Panc1 (cell line): ENCODE data around the gene ZCRB1. TPM values are rescaled to one million over a fixed set of nuclear protein-coding genes. Genes with fewer than 3 reads are reported as not detected.

Source experiments
- ATAC-seq: fragments of 200-7000 bp; cut with Tn5 transposase; 2 replicates; pipeline ENCODE4 v1.9.1; 2020; ENCODE audit warnings: mild to moderate bottlenecking, moderate library complexity
- BruUV-seq: library from RNA; stranded (reverse); fragments of 400-500 nt; replicated peaks from 2 replicates; lab custom pipeline; 2021; lab: Mats Ljungman, UMichigan
- CTCF ChIA-PET: fragments of 300-600 bp; sonication (Branson Sonifier 250); formaldehyde crosslinking; loops from one replicate; lab custom pipeline; 2022; ENCODE audit warnings: antibody characterized with exemption; lab: Charles Lee
- POLR2A ChIA-PET: fragments of 300-600 bp; sonication (Branson Sonifier 250); formaldehyde crosslinking; loops from one replicate; lab custom pipeline; 2022; ENCODE audit warnings: antibody characterized with exemption; lab: Charles Lee
- DNase-seq: peaks from one replicate; pipeline ENCODE4 v3.0.0-alpha.2; 2010; ENCODE audit warnings: low read depth, low spot score
- H3K27ac ChIP-seq: 2 replicates; pipeline ENCODE4 v1.5.1; 2011; ENCODE audit warnings: mild to moderate bottlenecking, low read length, inconsistent platforms
- H3K27me3 ChIP-seq: fragments of 200-500 bp; sonication (Bioruptor generic); 2 replicates; pipeline ENCODE4 v1.6.0; 2014; ENCODE audit warnings: low read length, inconsistent platforms; ENCODE audit not compliant: control insufficient read depth, insufficient read depth
- H3K36me3 ChIP-seq: fragments of 200-500 bp; sonication (Bioruptor generic); 2 replicates; pipeline ENCODE4 v1.5.1; 2014; ENCODE audit warnings: inconsistent platforms, mild to moderate bottlenecking, low read length, moderate library complexity; ENCODE audit not compliant: control insufficient read depth, insufficient read depth
- H3K4me1 ChIP-seq: 2 replicates; pipeline ENCODE4 v1.5.1; 2011; ENCODE audit warnings: inconsistent platforms, mild to moderate bottlenecking, low read length, moderate library complexity; ENCODE audit not compliant: control insufficient read depth, insufficient read depth
- H3K4me3 ChIP-seq, 2 experiments: 2 replicates each; pipeline ENCODE4 v1.5.1; 2011 to 2012; ENCODE audit warnings: low read depth in 2 of 2, low read length in 2 of 2, mild to moderate bottlenecking in 2 of 2, inconsistent platforms in 1 of 2, moderate library complexity in 1 of 2
- H3K9me3 ChIP-seq: fragments of 200-500 bp; sonication (Bioruptor generic); 2 replicates; pipeline ENCODE4 v1.5.1; 2014; ENCODE audit warnings: low read depth, mild to moderate bottlenecking, inconsistent platforms, low read length, moderate library complexity; ENCODE audit not compliant: control insufficient read depth, insufficient read depth
- POLR2AphosphoS5 ChIP-seq: IDR thresholded peaks from 2 replicates; pipeline ENCODE4 v1.6.1; 2012; ENCODE audit warnings: mild to moderate bottlenecking, low read depth, low read length, moderate library complexity
- REST ChIP-seq, 2 experiments: IDR thresholded peaks; 2 replicates each; pipeline ENCODE4 v1.6.1; 2011 to 2012; ENCODE audit warnings: low read depth in 2 of 2, control low read depth in 1 of 2, low read length in 1 of 2, mild to moderate bottlenecking in 1 of 2, moderate library complexity in 1 of 2; ENCODE audit not compliant: insufficient read depth in 1 of 2
- SIN3A ChIP-seq: IDR thresholded peaks from 2 replicates; pipeline ENCODE4 v1.6.1; 2012; ENCODE audit warnings: low read depth, mild to moderate bottlenecking, low read length, moderate library complexity, borderline replicate concordance; ENCODE audit not compliant: insufficient read depth
- TCF7L2 ChIP-seq: IDR thresholded peaks from 2 replicates; pipeline ENCODE4 v1.6.1; 2011; ENCODE audit warnings: mild to moderate bottlenecking, low read depth, low read length, inconsistent platforms
- in situ Hi-C: cut with HindIII; loops from 2 replicates; pipeline ENCODE4 v1.10.0; 2016; ENCODE audit warnings: low sequenced_read_pairs, low pct_unique_long_range_greater_than_20kb
- intact Hi-C: fragments of 100-400 bp; cut with micrococcal nuclease; formaldehyde crosslinking; loops from one replicate; pipeline ENCODE4 v1.10.0; 2022; ENCODE audit not compliant: unreplicated experiment
- total RNA-seq: library from RNA; stranded (reverse); gene quantifications from one replicate; pipeline ENCODE4 v1.2.1, GENCODE V29; 2021; ENCODE audit not compliant: unreplicated experiment
- TF ChIP-seq, protein P1 (sequence below): fragments of 450-650 bp; IDR thresholded peaks from 2 replicates; pipeline ENCODE4 v1.5.1; 2017; ENCODE audit warnings: mild to moderate bottlenecking

ZCRB1 gene
- total RNA-seq, 1 experiment from 2014 or later = 68.8 TPM

DNA sequence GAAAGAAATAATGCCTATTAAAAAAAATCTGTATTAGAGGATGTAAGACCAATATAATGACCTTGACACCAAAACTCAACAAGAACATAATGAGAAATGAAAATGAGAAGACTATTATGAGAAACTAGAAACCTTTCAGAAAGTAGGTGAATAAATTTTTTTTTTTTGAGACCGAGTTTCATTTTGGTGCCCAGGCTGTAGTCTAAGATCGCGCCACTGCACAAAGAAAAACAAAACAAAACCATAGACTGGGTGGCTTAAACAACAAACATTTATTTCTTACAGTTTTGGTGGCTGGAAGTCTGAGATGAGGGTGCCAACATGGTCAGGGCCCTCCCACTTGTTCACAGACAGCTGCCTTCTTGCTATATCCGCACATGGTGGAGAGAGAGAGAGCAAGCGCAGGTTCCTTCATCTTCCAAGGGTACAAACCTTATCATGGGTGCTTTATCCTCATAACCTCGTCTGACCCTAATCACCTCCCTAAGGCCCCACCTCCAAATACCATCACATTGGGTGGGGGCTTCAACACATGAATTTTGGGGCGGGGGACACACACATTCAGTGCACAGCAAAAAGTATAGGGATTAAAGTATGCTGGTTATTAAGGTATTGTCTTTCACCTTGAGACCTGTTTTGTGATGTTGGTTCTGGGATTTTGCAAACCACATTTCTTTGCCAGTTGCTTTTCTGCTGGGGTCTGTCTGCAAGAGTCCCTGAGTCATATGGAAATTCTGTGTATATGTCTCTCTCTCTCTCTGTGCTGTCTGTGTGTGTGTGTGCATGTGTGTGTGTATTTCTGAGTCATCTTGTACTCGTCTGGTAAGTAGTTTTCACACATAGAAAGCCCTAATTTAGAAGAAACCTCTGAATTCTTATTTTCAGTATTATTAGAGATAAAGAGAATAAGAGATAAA is 26.2 kb downstream of the ZCRB1 start:
- in situ Hi-C loops (no loop called here), intact Hi-C loops (no loop called here)
- TF ChIP-seq POLR2AphosphoS5 = no peak
- no peak for TF ChIP-seq SIN3A
- no peak for TF ChIP-seq REST (IDR thresholded peaks at IDR 0.05; ENCODE audit: insufficient read depth in 1 of 2, low read depth in 2 of 2, low read length in 1 of 2)
- TF ChIP-seq, protein P1, sequence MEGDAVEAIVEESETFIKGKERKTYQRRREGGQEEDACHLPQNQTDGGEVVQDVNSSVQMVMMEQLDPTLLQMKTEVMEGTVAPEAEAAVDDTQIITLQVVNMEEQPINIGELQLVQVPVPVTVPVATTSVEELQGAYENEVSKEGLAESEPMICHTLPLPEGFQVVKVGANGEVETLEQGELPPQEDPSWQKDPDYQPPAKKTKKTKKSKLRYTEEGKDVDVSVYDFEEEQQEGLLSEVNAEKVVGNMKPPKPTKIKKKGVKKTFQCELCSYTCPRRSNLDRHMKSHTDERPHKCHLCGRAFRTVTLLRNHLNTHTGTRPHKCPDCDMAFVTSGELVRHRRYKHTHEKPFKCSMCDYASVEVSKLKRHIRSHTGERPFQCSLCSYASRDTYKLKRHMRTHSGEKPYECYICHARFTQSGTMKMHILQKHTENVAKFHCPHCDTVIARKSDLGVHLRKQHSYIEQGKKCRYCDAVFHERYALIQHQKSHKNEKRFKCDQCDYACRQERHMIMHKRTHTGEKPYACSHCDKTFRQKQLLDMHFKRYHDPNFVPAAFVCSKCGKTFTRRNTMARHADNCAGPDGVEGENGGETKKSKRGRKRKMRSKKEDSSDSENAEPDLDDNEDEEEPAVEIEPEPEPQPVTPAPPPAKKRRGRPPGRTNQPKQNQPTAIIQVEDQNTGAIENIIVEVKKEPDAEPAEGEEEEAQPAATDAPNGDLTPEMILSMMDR = no peak
- TF ChIP-seq TCF7L2 = no peak
- H3K36me3 ChIP-seq = no peaks in the 10 kb centered on the region
- H3K4me3 ChIP-seq = no peak overlapping the region
- no peak for DNase-seq
- no peaks in the 10 kb centered on the region for H3K27me3 ChIP-seq
- BruUV-seq = no TSS peak
- POLR2A ChIA-PET = interaction anchor here (0.7 kb wide), 1 partner anchor 19 kb away, joined by 4 read pairs; no protein-coding TSS in a partner anchor
- no peaks in the 10 kb centered on the region for H3K9me3 ChIP-seq
- no peak; the same call in 1 of the 2 replicates for ATAC-seq
- CTCF ChIA-PET = interaction anchor here (0.6 to 0.7 kb wide), 2 partner anchors 22 to 144 kb away, joined by 4 to 7 read pairs; no protein-coding TSS in a partner anchor
- H3K4me1 ChIP-seq = no peaks in the 10 kb centered on the region
- no peak overlapping the region for H3K27ac ChIP-seq

DNA sequence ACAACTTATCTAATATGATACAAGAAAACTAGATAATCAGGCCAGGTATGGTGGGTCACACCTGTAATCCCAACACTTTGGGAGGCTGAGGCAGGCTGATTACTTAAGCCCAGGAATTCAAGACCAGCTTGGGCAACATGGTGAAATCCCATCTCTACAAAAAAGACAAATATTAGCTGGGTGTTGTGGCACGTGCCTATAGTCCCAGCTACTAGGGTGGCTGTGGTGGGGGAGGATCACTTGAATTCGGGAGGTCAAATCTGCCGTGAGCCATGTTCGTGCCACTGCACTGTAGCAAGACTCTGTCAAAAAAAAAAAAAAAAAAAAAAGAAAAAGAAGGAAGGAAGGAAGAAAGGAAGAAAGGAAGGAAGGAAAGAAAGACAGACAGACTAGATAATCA is 27.0 kb downstream of the ZCRB1 start:
- Histone ChIP-seq H3K27me3 (no peaks in the 10 kb centered on the region), H3K4me3 (no peak overlapping the region), H3K27ac (no peak overlapping the region), H3K9me3 (no peaks in the 10 kb centered on the region), H3K4me1 (no peaks in the 10 kb centered on the region), H3K36me3 (no peaks in the 10 kb centered on the region)
- no peak for TF ChIP-seq POLR2AphosphoS5
- TF ChIP-seq REST (IDR thresholded peaks at IDR 0.05; ENCODE audit: insufficient read depth in 1 of 2, low read depth in 2 of 2, low read length in 1 of 2) = no peak
- TF ChIP-seq, protein P1 = no peak
- no peak for TF ChIP-seq SIN3A
- TF ChIP-seq TCF7L2 = no peak
- BruUV-seq = no TSS peak
- CTCF ChIA-PET = interaction anchor here (0.5 to 0.6 kb wide), 2 partner anchors 19 to 143 kb away, joined by 7 read pairs; no protein-coding TSS in a partner anchor
- intact Hi-C loops (no loop called here), in situ Hi-C loops (no loop called here)
- POLR2A ChIA-PET = no interaction called here
- DNase-seq (no peak), ATAC-seq (no peak)
